DOHH2 (cell line): ENCODE data around the gene BLM.

ENCODE experiments used
- EZH2phosphoT487 ChIP-seq: fragments of 200-600 bp; sonication (generic); IDR thresholded peaks from 2 replicates; pipeline ENCODE4 v1.6.1; 2017; ENCODE audit warnings: borderline replicate concordance, mild to moderate bottlenecking, antibody characterized with exemption, low read length, moderate library complexity, mixed read lengths
- TF ChIP-seq, protein P1 (sequence below): fragments of 200-600 bp; sonication (generic); IDR thresholded peaks from one replicate; pipeline ENCODE4 v1.5.1; 2014; ENCODE audit warnings: antibody characterized with exemption, mild to moderate bottlenecking, low read depth, low read length; ENCODE audit not compliant: poor library complexity, severe bottlenecking

DNA sequence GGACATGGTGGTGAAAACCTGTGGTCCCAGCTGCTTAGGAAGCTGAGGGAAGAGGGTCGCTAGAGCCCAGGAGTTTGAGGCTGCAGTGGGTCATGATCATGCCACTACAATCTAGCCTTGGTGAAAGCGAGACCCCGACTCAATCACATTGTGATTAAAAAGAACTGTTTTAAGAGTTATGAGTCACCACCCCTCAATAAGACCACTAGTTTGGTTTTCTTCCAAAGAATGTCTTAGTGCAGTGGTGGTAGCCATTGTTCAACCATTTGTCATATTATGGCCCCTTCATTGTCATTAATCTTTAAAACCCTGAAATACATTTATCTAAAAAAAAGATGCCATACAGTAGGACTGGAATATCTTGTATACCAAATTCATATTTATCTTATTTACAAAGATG lies 48.8 kb downstream of the BLM start:
- TF ChIP-seq, protein P1, sequence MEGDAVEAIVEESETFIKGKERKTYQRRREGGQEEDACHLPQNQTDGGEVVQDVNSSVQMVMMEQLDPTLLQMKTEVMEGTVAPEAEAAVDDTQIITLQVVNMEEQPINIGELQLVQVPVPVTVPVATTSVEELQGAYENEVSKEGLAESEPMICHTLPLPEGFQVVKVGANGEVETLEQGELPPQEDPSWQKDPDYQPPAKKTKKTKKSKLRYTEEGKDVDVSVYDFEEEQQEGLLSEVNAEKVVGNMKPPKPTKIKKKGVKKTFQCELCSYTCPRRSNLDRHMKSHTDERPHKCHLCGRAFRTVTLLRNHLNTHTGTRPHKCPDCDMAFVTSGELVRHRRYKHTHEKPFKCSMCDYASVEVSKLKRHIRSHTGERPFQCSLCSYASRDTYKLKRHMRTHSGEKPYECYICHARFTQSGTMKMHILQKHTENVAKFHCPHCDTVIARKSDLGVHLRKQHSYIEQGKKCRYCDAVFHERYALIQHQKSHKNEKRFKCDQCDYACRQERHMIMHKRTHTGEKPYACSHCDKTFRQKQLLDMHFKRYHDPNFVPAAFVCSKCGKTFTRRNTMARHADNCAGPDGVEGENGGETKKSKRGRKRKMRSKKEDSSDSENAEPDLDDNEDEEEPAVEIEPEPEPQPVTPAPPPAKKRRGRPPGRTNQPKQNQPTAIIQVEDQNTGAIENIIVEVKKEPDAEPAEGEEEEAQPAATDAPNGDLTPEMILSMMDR = no peak
- TF ChIP-seq EZH2phosphoT487 = no peak
